WERI-Rb-1 (cell line): ENCODE measurements around the gene ABCA7.
A peak's percentile ranks its signal among the peaks of the same experiment; 100 is the strongest.

Experiments used
- DNase-seq: peaks from one replicate; pipeline ENCODE4 v3.0.0-alpha.2; 2020
- H3K27ac ChIP-seq: fragments of 250-450 bp; sonication (Bioruptor Pico); 2 replicates; pipeline ENCODE4 v1.5.1; 2020; ENCODE audit warnings: mild to moderate bottlenecking, moderate library complexity
- H3K27me3 ChIP-seq: fragments of 250-450 bp; sonication (Bioruptor Pico); 2 replicates; pipeline ENCODE4 v1.5.1; 2021; ENCODE audit warnings: mild to moderate bottlenecking, low read depth, moderate library complexity; ENCODE audit not compliant: insufficient read depth, severe bottlenecking
- H3K36me3 ChIP-seq: fragments of 250-450 bp; sonication (Bioruptor Pico); 2 replicates; pipeline ENCODE4 v1.5.1; 2020; ENCODE audit warnings: mild to moderate bottlenecking, moderate library complexity
- H3K4me3 ChIP-seq: 2 replicates; pipeline ENCODE4 v1.5.1; 2011; ENCODE audit warnings: low read depth, mild to moderate bottlenecking, control low read depth, low read length
- H3K9me3 ChIP-seq: fragments of 250-450 bp; sonication (Bioruptor Pico); 2 replicates; pipeline ENCODE4 v1.5.1; 2021; ENCODE audit warnings: mild to moderate bottlenecking, moderate library complexity; ENCODE audit not compliant: severe bottlenecking
- TF ChIP-seq, protein P1 (sequence below): IDR thresholded peaks from 2 replicates; pipeline ENCODE4 v1.5.1; 2011; ENCODE audit warnings: low read depth, mild to moderate bottlenecking, control low read depth, inconsistent platforms, low read length

The ABCA7 gene

GRCh38 chr19:1017115-1017905 is 22.6 kb upstream of the ABCA7 start:
- Histone ChIP-seq H3K9me3 (no peaks in the 10 kb centered on the region), H3K27ac (no peak overlapping the region), H3K4me3 (no peak overlapping the region), H3K36me3 (peaks cover 40% of the 10 kb centered on the region), H3K27me3 (no peaks in the 10 kb centered on the region)
- TF ChIP-seq, protein P1, sequence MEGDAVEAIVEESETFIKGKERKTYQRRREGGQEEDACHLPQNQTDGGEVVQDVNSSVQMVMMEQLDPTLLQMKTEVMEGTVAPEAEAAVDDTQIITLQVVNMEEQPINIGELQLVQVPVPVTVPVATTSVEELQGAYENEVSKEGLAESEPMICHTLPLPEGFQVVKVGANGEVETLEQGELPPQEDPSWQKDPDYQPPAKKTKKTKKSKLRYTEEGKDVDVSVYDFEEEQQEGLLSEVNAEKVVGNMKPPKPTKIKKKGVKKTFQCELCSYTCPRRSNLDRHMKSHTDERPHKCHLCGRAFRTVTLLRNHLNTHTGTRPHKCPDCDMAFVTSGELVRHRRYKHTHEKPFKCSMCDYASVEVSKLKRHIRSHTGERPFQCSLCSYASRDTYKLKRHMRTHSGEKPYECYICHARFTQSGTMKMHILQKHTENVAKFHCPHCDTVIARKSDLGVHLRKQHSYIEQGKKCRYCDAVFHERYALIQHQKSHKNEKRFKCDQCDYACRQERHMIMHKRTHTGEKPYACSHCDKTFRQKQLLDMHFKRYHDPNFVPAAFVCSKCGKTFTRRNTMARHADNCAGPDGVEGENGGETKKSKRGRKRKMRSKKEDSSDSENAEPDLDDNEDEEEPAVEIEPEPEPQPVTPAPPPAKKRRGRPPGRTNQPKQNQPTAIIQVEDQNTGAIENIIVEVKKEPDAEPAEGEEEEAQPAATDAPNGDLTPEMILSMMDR, result no peak
- no peak for DNase-seq

DNA sequence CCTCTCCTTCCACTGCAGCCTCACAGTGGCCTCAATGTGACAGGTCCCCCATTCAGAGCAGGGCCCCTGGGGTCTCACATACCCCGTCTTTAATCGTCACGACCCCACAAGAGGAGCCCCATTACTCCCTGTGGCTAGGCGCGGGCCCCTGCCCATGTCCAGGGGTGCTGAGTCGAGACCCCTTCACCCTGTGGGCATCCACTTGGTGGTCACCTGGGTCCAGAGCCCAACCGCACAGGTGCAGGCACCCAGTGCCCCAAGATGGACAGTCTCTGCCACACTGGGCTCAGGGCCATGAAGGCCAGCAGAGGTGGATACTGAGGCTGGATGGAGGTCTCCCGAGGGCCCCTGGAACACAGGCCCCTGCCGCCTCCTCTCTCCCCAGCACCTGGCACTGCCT is 22.0 kb upstream of the ABCA7 start:
- Histone ChIP-seq H3K27me3 (no peaks in the 10 kb centered on the region), H3K4me3 (no peak overlapping the region), H3K36me3 (peaks cover 36% of the 10 kb centered on the region), H3K9me3 (no peaks in the 10 kb centered on the region), H3K27ac (no peak overlapping the region)
- no peak for DNase-seq
- TF ChIP-seq, protein P1, result no peak

- Histone ChIP-seq H3K27me3 (no peaks in the 10 kb centered on the region), H3K27ac (no peak overlapping the region), H3K4me3 (no peak overlapping the region), H3K9me3 (no peaks in the 10 kb centered on the region), H3K36me3 (peaks cover 31% of the 10 kb centered on the region)
- TF ChIP-seq, protein P1, result no peak
- no peak for DNase-seq
Measured at GRCh38 chr19:1018393-1018792, 21.5 kb upstream of the ABCA7 start.

GRCh38 chr19:1018932-1019615 is 20.8 kb upstream of the ABCA7 start:
- Histone ChIP-seq H3K27ac (no peak overlapping the region), H3K27me3 (no peaks in the 10 kb centered on the region), H3K4me3 (no peak overlapping the region), H3K9me3 (no peaks in the 10 kb centered on the region), H3K36me3 (peaks cover 28% of the 10 kb centered on the region)
- TF ChIP-seq, protein P1, result no peak
- DNase-seq, result no peak

GRCh38 chr19:1019616-1019961 is 20.3 kb upstream of the ABCA7 start:
- Histone ChIP-seq H3K36me3 (peaks cover 24% of the 10 kb centered on the region), H3K27ac (no peak overlapping the region), H3K4me3 (peak overlapping the region; percentile 69), H3K9me3 (no peaks in the 10 kb centered on the region), H3K27me3 (no peaks in the 10 kb centered on the region)
- TF ChIP-seq, protein P1, result no peak
- DNase-seq, result no peak
